H1 (cell line): ENCODE measurements around the gene ACTL9. TPM values are rescaled to one million over a fixed set of nuclear protein-coding genes. Genes with fewer than 3 reads are reported as not detected.

Experiments
- CTCF ChIA-PET: fragments of 300-600 bp; sonication (Branson Sonifier 250); formaldehyde crosslinking; loops from one replicate; lab custom pipeline; 2021; ENCODE audit not compliant: partially characterized antibody; lab: Charles Lee
- POLR2A ChIA-PET: fragments of 300-600 bp; sonication (Branson Sonifier 250); formaldehyde crosslinking; loops from one replicate; lab custom pipeline; 2021; ENCODE audit warnings: inconsistent platforms; ENCODE audit not compliant: partially characterized antibody; lab: Charles Lee
- DNase-seq, 2 experiments: peaks; one replicate each; pipeline versions ENCODE4 v3.0.0 to v3.0.0-alpha.2; 2010 to 2022; ENCODE audit warnings: low spot score in 2 of 2, low read depth in 1 of 2, mixed read lengths in 1 of 2
- FAIRE-seq: peaks from 2 replicates; lab custom pipeline; 2011; peaks lifted over from hg19 to GRCh38; lab: Jason Lieb, UNC
- H2AFZ ChIP-seq: 2 replicates; pipeline ENCODE4 v1.8.1; 2012; ENCODE audit warnings: low read length, inconsistent platforms
- H2AK5ac ChIP-seq: 2 replicates; pipeline ENCODE4 v1.6.1; 2013; ENCODE audit warnings: low read depth, low read length
- H2BK120ac ChIP-seq: replicated peaks from 2 replicates; pipeline ENCODE3; 2013; ENCODE audit warnings: low read depth, low read length, inconsistent platforms
- H2BK12ac ChIP-seq: 2 replicates; pipeline ENCODE4 v1.6.1; 2013; ENCODE audit warnings: low read depth, low read length
- H2BK15ac ChIP-seq: 2 replicates; pipeline ENCODE4 v1.6.1; 2013; ENCODE audit warnings: low read length
- H2BK20ac ChIP-seq: 2 replicates; pipeline ENCODE4 v1.6.1; 2013; ENCODE audit warnings: low read length
- H2BK5ac ChIP-seq: 2 replicates; pipeline ENCODE4 v1.6.1; 2013; ENCODE audit warnings: low read depth, low read length
- H3K14ac ChIP-seq: 2 replicates; pipeline ENCODE4 v1.6.1; 2013; ENCODE audit warnings: inconsistent platforms; ENCODE audit not compliant: insufficient read length
- H3K18ac ChIP-seq: 2 replicates; pipeline ENCODE4 v1.6.1; 2013; ENCODE audit warnings: low read length; ENCODE audit errors: extremely low read depth
- H3K23ac ChIP-seq: 2 replicates; pipeline ENCODE4 v1.6.1; 2013; ENCODE audit warnings: inconsistent platforms; ENCODE audit not compliant: insufficient read length
- H3K23me2 ChIP-seq: 2 replicates; pipeline ENCODE4 v1.6.1; 2013; ENCODE audit warnings: low read depth, low read length
- H3K27ac ChIP-seq: 2 replicates; pipeline ENCODE4 v1.6.1; 2011; ENCODE audit warnings: low read depth, low read length, inconsistent platforms
- H3K27me3 ChIP-seq, 4 experiments: replicated peaks in 1 of 4; 1 replicate in 1 of 4; 2 replicates in 3 of 4; pipeline versions ENCODE4 v1.6.1 to v1.8.1; 2011 to 2013; ENCODE audit warnings: low read length in 3 of 4, mild to moderate bottlenecking in 3 of 4, inconsistent platforms in 2 of 4, mixed read lengths in 2 of 4, moderate library complexity in 1 of 4; ENCODE audit not compliant: control insufficient read depth in 3 of 4, insufficient read depth in 3 of 4; ENCODE audit errors: extremely low read depth in 1 of 4
- H3K36me3 ChIP-seq, 4 experiments: 2 replicates each; pipeline versions ENCODE4 v1.6.1 to v1.8.1; 2011 to 2013; ENCODE audit warnings: mild to moderate bottlenecking in 4 of 4, low read length in 3 of 4, moderate library complexity in 2 of 4, control low read depth in 1 of 4, inconsistent platforms in 1 of 4; ENCODE audit not compliant: insufficient read depth in 4 of 4, control insufficient read depth in 2 of 4
- H3K4ac ChIP-seq: replicated peaks from 2 replicates; pipeline ENCODE3; 2013; ENCODE audit warnings: low read length, low read depth, mixed read lengths, inconsistent platforms; ENCODE audit not compliant: insufficient read length
- H3K4me1 ChIP-seq, 4 experiments: replicated peaks in 1 of 4; 1 replicate in 1 of 4; 2 replicates in 3 of 4; pipeline versions ENCODE4 v1.6.1 to v1.8.1; 2011 to 2013; ENCODE audit warnings: low read length in 3 of 4, inconsistent platforms in 2 of 4, mixed read lengths in 1 of 4; ENCODE audit not compliant: insufficient read depth in 4 of 4, control insufficient read depth in 3 of 4
- H3K4me2 ChIP-seq, 2 experiments: 2 replicates each; pipeline versions ENCODE4 v1.6.1 to v1.8.1; 2011 to 2013; ENCODE audit warnings: low read depth in 2 of 2, low read length in 2 of 2, control low read depth in 1 of 2, inconsistent platforms in 1 of 2, mild to moderate bottlenecking in 1 of 2; ENCODE audit not compliant: insufficient read depth in 1 of 2
- H3K4me3 ChIP-seq, 4 experiments: fragments of 200-600, 300-600 bp in 1 of 4; sonication (generic), shearing (Covaris generic), sonication (Bioruptor Twin) in 1 of 4; 2 replicates each; pipeline versions ENCODE4 v1.5.1 to v1.8.1; 2011 to 2016; ENCODE audit warnings: low read length in 4 of 4, low read depth in 3 of 4, control low read depth in 2 of 4, inconsistent platforms in 2 of 4, mild to moderate bottlenecking in 2 of 4, mixed read lengths in 1 of 4, moderate library complexity in 1 of 4; ENCODE audit not compliant: insufficient read depth in 2 of 4; ENCODE audit errors: extremely low read depth in 1 of 4
- H3K56ac ChIP-seq: replicated peaks from 2 replicates; pipeline ENCODE3; 2013; ENCODE audit warnings: low read depth, mild to moderate bottlenecking, mixed read lengths, low read length, inconsistent platforms; ENCODE audit not compliant: insufficient read length
- H3K79me1 ChIP-seq: 2 replicates; pipeline ENCODE4 v1.6.1; 2013; ENCODE audit warnings: low read depth, low read length, control low read depth
- H3K79me2 ChIP-seq, 2 experiments: 2 replicates each; pipeline versions ENCODE4 v1.6.1 to v1.8.1; 2012 to 2013; ENCODE audit warnings: low read length in 2 of 2, mild to moderate bottlenecking in 2 of 2, inconsistent platforms in 1 of 2; ENCODE audit not compliant: insufficient read depth in 2 of 2, control insufficient read depth in 1 of 2
- H3K9ac ChIP-seq, 4 experiments: replicated peaks in 1 of 4; 1 replicate in 1 of 4; 2 replicates in 3 of 4; pipeline versions ENCODE4 v1.6.1 to v1.8.1; 2011 to 2013; ENCODE audit warnings: low read depth in 3 of 4, low read length in 3 of 4, control low read depth in 2 of 4, mild to moderate bottlenecking in 2 of 4, moderate library complexity in 2 of 4, inconsistent platforms in 1 of 4; ENCODE audit errors: extremely low read depth in 1 of 4
- H3K9me3 ChIP-seq, 2 experiments: 2 replicates each; pipeline versions ENCODE4 v1.6.1 to v1.8.1; 2012 to 2013; ENCODE audit warnings: mild to moderate bottlenecking in 2 of 2, moderate library complexity in 2 of 2, control low read depth in 1 of 2, inconsistent platforms in 1 of 2, low read depth in 1 of 2, low read length in 1 of 2, mixed read lengths in 1 of 2; ENCODE audit not compliant: insufficient read depth in 2 of 2
- H4K20me1 ChIP-seq, 2 experiments: replicated peaks in 1 of 2; 2 replicates each; pipeline versions ENCODE3 to v1.8.1; 2011 to 2013; ENCODE audit warnings: inconsistent platforms in 2 of 2, low read length in 2 of 2, mild to moderate bottlenecking in 1 of 2; ENCODE audit not compliant: insufficient read depth in 2 of 2, control insufficient read depth in 1 of 2
- H4K5ac ChIP-seq: 2 replicates; pipeline ENCODE4 v1.6.1; 2013; ENCODE audit warnings: low read length, low read depth, mixed read lengths, inconsistent platforms; ENCODE audit not compliant: insufficient read length
- H4K8ac ChIP-seq: 2 replicates; pipeline ENCODE4 v1.8.0; 2013; ENCODE audit warnings: mild to moderate bottlenecking, moderate library complexity, low read length, inconsistent platforms; ENCODE audit not compliant: insufficient read depth; ENCODE audit errors: extremely low read depth
- H4K91ac ChIP-seq: replicated peaks from 2 replicates; pipeline ENCODE3; 2013; ENCODE audit warnings: low read length, mixed read lengths, inconsistent platforms; ENCODE audit not compliant: insufficient read length
- ASH2L ChIP-seq: fragments of 200-600, 300-600 bp; sonication (generic); IDR thresholded peaks from one replicate; pipeline ENCODE4 v1.7.1; 2017; ENCODE audit warnings: low read length
- CREB1 ChIP-seq: IDR thresholded peaks from 2 replicates; pipeline ENCODE4 v1.6.1; 2012; ENCODE audit warnings: inconsistent platforms
- GTF2F1 ChIP-seq: IDR thresholded peaks from 2 replicates; pipeline ENCODE4 v1.6.1; 2012; ENCODE audit warnings: low read depth, low read length, improper control_type of control experiment, borderline replicate concordance
- HDAC6 ChIP-seq: IDR thresholded peaks from one replicate; pipeline ENCODE4 v1.7.1; 2012; ENCODE audit warnings: low read depth, mild to moderate bottlenecking, inconsistent platforms, low read length, moderate library complexity
- RBBP5 ChIP-seq: IDR thresholded peaks from 2 replicates; pipeline ENCODE4 v1.7.1; 2012; ENCODE audit warnings: low read depth, mild to moderate bottlenecking, inconsistent platforms, low read length, moderate library complexity, borderline replicate concordance
- ZNF274 ChIP-seq: IDR thresholded peaks from 2 replicates; pipeline ENCODE4 v1.7.0; 2012; ENCODE audit warnings: low read length, borderline replicate concordance; ENCODE audit errors: extremely low read depth
- WGBS, 2 experiments: shearing (Covaris generic) in 1 of 2; methylation state at CpG; one replicate each; pipeline versions ENCODE4 v1.1.6 to v1.1.7; 2013 to 2015; ENCODE audit warnings: low lambda C conversion rate in 2 of 2, mixed read lengths in 2 of 2, inconsistent platforms in 1 of 2, low coverage in 1 of 2, missing lambda C conversion rate in 1 of 2; ENCODE audit not compliant: insufficient replicate concordance in 2 of 2, insufficient coverage in 1 of 2, insufficient read length in 1 of 2; ENCODE audit errors: extremely low coverage in 1 of 2, missing lambda C conversion rate in 1 of 2; 5-methylcytosine and 5-hydroxymethylcytosine counted together
- polyA plus RNA-seq, 7 experiments: library from polyadenylated mRNA; depleted of rRNA in 3 of 7; stranded (reverse) in 5 of 7; unstranded in 2 of 7; fragments of >200 nt in 5 of 7; fragments of 200-250 nt in 2 of 7; gene quantifications; 1 replicate in 5 of 7; 2 replicates in 1 of 7; 4 replicates in 1 of 7; pipeline versions ENCODE4 v1.2.1 to v1.2.3, GENCODE V29; 2011 to 2013; ENCODE audit warnings: missing spikeins in 2 of 7, mixed read lengths in 2 of 7
- total RNA-seq: library from RNA; stranded (reverse); fragmentation: NEBNext Ultra II Directional; extraction: Animal tissue kit (Norgen Biotek cat#: 25700); gene quantifications from 2 replicates; pipeline ENCODE4 v1.2.1, GENCODE V29; 2021

The ACTL9 gene
- total and polyA plus RNA-seq, 2 of the 8 experiments (the other 6 are each of a cell fraction or from before 2014, with no cell fraction given): not detected

GRCh38 chr19:8724276-8724675 is 25.7 kb upstream of the ACTL9 start:
- WGBS, 2 experiments: 79% methylated on average over 3 of the region's 3 CpGs; no CpG with 5 or more reads in 1 of the 2 experiments
- H4K8ac ChIP-seq: no peak overlapping the region
- no peak overlapping the region for H2BK120ac ChIP-seq
- ChIA-PET POLR2A (no interaction called here), CTCF (no interaction called here)
- H3K4me3 ChIP-seq: no peak overlapping the region
- H2BK5ac ChIP-seq: no peak overlapping the region
- no peaks in the 10 kb centered on the region for H4K20me1 ChIP-seq
- H3K18ac ChIP-seq: no peak overlapping the region
- H2BK12ac ChIP-seq: no peak overlapping the region
- no peaks in the 10 kb centered on the region for H3K79me2 ChIP-seq
- H3K36me3 ChIP-seq: no peaks in the 10 kb centered on the region
- H3K14ac ChIP-seq: no peak overlapping the region
- H2BK15ac ChIP-seq: no peak overlapping the region
- no peak overlapping the region for H2AFZ ChIP-seq
- H3K56ac ChIP-seq: no peak overlapping the region
- no peak overlapping the region for H4K91ac ChIP-seq
- H3K23me2 ChIP-seq: peaks cover 3% of the 10 kb centered on the region; the same call in 1 of the 2 replicates
- H3K27ac ChIP-seq: no peak overlapping the region
- H3K27me3 ChIP-seq: no peaks in the 10 kb centered on the region
- H3K9me3 ChIP-seq: peaks cover 58 to 80% of the 10 kb centered on the region in 2 experiments
- DNase-seq (no peak), FAIRE-seq (no peak)
- H2BK20ac ChIP-seq: no peak overlapping the region
- no peak overlapping the region for H3K4me2 ChIP-seq
- no peak overlapping the region for H3K9ac ChIP-seq
- H2AK5ac ChIP-seq: no peak overlapping the region
- H3K23ac ChIP-seq: no peak overlapping the region
- H3K79me1 ChIP-seq: no peaks in the 10 kb centered on the region
- TF ChIP-seq ZNF274 (no peak), ASH2L (no peak), GTF2F1 (no peak), RBBP5 (no peak), CREB1 (no peak), HDAC6 (no peak)
- TF ChIP-seq, all 59 proteins: peak for 0
- Histone ChIP-seq H3K4ac (no peak overlapping the region), H4K5ac (no peak overlapping the region), H3K4me1 (no peaks in the 10 kb centered on the region)
